AG09309 (cell line): ENCODE results near the gene SGIP1.

Experiments used
- DNase-seq: peaks from one replicate; pipeline ENCODE4 v3.0.0-alpha.2; 2010; ENCODE audit warnings: low read depth
- H3K4me3 ChIP-seq: 2 replicates; pipeline ENCODE4 v1.5.1; 2011; ENCODE audit warnings: mild to moderate bottlenecking, low read depth, low read length, moderate library complexity; ENCODE audit not compliant: control insufficient read depth
- TF ChIP-seq, protein P1 (sequence below): IDR thresholded peaks from 2 replicates; pipeline ENCODE4 v1.5.1; 2011; ENCODE audit warnings: mild to moderate bottlenecking, low read depth, low read length, inconsistent platforms; ENCODE audit not compliant: insufficient read depth, control insufficient read depth; ENCODE audit errors: missing control alignments

SGIP1 gene

GRCh38 chr1:66699213-66699612 lies 165.3 kb downstream of the SGIP1 start:
- DNase-seq, result no peak
- TF ChIP-seq, protein P1, sequence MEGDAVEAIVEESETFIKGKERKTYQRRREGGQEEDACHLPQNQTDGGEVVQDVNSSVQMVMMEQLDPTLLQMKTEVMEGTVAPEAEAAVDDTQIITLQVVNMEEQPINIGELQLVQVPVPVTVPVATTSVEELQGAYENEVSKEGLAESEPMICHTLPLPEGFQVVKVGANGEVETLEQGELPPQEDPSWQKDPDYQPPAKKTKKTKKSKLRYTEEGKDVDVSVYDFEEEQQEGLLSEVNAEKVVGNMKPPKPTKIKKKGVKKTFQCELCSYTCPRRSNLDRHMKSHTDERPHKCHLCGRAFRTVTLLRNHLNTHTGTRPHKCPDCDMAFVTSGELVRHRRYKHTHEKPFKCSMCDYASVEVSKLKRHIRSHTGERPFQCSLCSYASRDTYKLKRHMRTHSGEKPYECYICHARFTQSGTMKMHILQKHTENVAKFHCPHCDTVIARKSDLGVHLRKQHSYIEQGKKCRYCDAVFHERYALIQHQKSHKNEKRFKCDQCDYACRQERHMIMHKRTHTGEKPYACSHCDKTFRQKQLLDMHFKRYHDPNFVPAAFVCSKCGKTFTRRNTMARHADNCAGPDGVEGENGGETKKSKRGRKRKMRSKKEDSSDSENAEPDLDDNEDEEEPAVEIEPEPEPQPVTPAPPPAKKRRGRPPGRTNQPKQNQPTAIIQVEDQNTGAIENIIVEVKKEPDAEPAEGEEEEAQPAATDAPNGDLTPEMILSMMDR, result no peak
- no peak overlapping the region for H3K4me3 ChIP-seq

DNA sequence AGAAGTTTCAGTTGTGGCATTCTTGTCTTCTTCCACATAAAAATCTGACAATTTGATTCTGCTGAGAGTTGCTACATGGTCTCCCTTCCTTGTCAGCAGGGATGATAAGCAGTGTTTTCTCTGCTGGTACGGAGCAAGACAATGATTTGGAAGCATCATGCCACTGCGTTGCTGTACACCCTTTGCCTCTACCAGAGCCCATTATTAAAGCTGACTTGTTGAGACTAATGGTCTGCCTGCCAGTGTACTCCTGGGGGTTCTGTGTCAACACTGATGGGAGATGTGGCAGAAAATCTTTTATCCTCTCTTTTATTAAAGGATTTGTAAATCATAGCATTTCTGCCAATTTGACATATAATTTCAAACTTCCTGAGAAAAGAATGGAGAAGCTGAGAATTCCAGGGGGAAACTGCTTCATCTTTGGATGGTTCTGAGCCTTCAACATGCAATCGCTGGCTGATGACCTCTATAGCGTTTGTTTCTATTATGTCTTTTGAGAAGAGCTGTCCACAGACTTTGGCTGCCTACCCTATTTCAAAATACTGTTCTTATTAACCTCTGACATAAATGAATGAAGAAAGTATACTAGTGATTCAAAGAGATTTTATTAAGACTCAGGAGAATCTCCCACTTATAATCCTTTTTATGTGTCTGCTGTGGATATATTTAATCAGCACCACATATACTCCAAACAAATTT lies 170.4 kb downstream of the SGIP1 start:
- DNase-seq, result no peak
- TF ChIP-seq, protein P1, result no peak
- no peak overlapping the region for H3K4me3 ChIP-seq

DNA sequence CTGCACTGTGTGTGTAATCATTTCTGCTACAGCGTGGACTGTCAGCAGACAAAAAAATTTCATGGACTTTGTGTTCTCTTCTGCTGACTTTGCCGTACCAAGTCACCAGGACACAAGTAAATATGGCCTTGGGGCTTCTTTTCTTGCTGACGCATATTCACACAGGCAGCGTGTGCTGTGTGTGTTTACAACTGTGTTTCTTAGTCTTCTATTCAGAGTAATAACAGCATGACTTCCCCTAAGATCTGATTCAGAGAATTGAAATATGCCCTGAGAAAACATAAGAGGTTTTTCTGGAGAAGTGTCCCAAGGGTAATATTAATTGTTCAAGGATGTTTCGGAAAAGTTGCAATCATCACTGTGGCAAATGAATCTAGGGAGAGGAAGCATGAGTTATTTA lies 171.2 kb downstream of the SGIP1 start:
- peak; percentile 50 for DNase-seq
- TF ChIP-seq, protein P1, result no peak
- no peak overlapping the region for H3K4me3 ChIP-seq

- DNase-seq, result no peak
- no peak overlapping the region for H3K4me3 ChIP-seq
- TF ChIP-seq, protein P1, result peak; percentile 43
These were observed 177.5 kb downstream of the SGIP1 start for GRCh38 chr1:66711420-66711819.

DNA sequence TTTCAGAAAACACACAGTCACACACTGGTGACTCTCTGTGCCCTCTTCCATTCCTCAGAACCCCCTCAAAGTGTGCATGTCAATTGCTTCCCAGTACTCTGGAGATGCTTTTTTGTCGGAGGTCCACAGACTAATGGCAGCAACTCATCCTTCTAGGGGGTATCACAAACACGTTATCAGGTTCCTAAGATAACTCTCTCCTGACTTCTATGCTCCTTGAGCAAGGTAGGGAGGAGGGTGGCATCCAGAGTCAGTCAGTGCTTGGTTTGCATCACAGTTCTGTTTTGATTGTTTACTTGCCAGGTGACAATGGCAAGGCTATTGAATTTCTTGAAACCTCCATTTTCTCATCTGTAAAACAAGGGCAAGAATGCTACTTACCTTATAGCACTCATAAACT lies 178.9 kb downstream of the SGIP1 start:
- no peak overlapping the region for H3K4me3 ChIP-seq
- TF ChIP-seq, protein P1, result no peak
- no peak for DNase-seq

- no peak for DNase-seq
- H3K4me3 ChIP-seq, result no peak overlapping the region
- TF ChIP-seq, protein P1, result no peak
These were observed 190.0 kb downstream of the SGIP1 start for GRCh38 chr1:66723985-66724384.
